ENCODE data around the gene SOX9.

DNA sequence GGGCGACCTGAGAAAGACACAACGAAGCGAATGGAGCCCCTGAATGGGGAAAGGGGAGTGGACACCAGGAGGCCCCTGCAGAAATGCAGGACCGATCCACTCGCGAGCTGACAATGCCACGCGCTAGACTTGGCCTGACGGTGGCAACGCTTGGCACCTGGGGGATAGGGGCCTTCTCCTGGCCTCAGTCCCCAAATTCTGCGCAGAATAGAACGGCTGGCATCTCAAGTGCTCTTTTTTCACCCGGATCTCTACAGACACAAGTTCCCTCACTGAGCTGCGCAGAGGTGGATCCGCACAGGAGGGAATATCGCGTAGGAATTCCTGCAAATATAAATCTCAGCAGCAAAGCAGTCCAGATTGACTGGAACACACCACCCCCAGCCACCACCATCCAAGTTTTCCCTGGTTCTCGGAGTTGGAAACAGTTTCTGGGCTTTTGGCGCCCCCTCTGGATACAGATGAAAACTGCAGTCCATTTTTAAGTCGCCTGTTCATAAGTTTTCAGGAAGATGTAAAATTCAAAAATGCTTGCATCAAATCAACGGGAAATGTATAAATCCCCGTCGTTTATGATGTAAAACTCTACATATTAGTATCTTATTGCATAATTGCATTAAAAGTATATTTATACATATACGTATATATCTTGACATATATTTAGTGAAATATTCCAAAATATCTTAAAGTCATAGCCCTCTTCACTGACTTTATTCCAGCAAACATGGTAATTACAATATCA, 2.3 kb upstream of the SOX9 start:
- TF ChIP-seq POLR2AphosphoS5 (IDR thresholded peaks at IDR 0.05; ENCODE audit: borderline replicate concordance, low read depth, low read length) (no peak), EZH2 (IDR thresholded peaks at IDR 0.05) (no peak)

Measured in SK-N-MC (cell line).